Measurements from ENCODE around the gene CHST11. TPM values are rescaled to one million over a fixed set of nuclear protein-coding genes. Genes with fewer than 3 reads are reported as not detected.

CHST11 gene
- total and polyA plus RNA-seq, 2 donors from 2014 or later: 2.0 to 23.3 TPM

- Histone ChIP-seq H3K36me3 (ENCODE audit: control insufficient read depth in 2 of 3, insufficient read depth in 3 of 3, low read length in 3 of 3) (no peaks in the 10 kb centered on the region), H3K4me3 (ENCODE audit: low read length in 3 of 3) (no peak overlapping the region), H3K9me3 (ENCODE audit: control insufficient read depth in 2 of 3, insufficient read depth in 1 of 3, low read length in 3 of 3) (no peaks in the 10 kb centered on the region), H3K4me1 (ENCODE audit: control insufficient read depth in 2 of 3, insufficient read depth in 2 of 3, low read depth in 1 of 3, low read length in 3 of 3) (no peaks in the 10 kb centered on the region), H3K27me3 (ENCODE audit: control insufficient read depth, insufficient read depth, low read length) (no peaks in the 10 kb centered on the region), H3K27ac (ENCODE audit: low read depth in 2 of 2, low read length in 2 of 2) (no peak overlapping the region), H3K9ac (ENCODE audit: low read length in 3 of 3) (no peak overlapping the region)
- no peak for DNase-seq
- FAIRE-seq: no peak
- TF ChIP-seq CTCF (IDR thresholded peaks at IDR 0.05; ENCODE audit: borderline replicate concordance, extremely low read depth, insufficient read depth): no peak
- intact Hi-C loops (cut with DNase I): no loop called here
Observed at GRCh38 chr12:104708891-104709290, 252.1 kb downstream of the CHST11 start.

- TF ChIP-seq CTCF (IDR thresholded peaks at IDR 0.05; ENCODE audit: borderline replicate concordance, extremely low read depth, insufficient read depth): no peak
- no peak overlapping the region for H3K9ac ChIP-seq (ENCODE audit: low read length in 3 of 3)
- H3K27me3 ChIP-seq (ENCODE audit: control insufficient read depth, insufficient read depth, low read length): no peaks in the 10 kb centered on the region
- H3K9me3 ChIP-seq (ENCODE audit: control insufficient read depth in 2 of 3, insufficient read depth in 1 of 3, low read length in 3 of 3): no peaks in the 10 kb centered on the region
- no peaks in the 10 kb centered on the region for H3K4me1 ChIP-seq (ENCODE audit: control insufficient read depth in 2 of 3, insufficient read depth in 2 of 3, low read depth in 1 of 3, low read length in 3 of 3)
- no peaks in the 10 kb centered on the region for H3K36me3 ChIP-seq (ENCODE audit: control insufficient read depth in 2 of 3, insufficient read depth in 3 of 3, low read length in 3 of 3)
- DNase-seq (no peak), FAIRE-seq (no peak)
- H3K27ac ChIP-seq (ENCODE audit: low read depth in 2 of 2, low read length in 2 of 2): no peak overlapping the region
- no peak overlapping the region for H3K4me3 ChIP-seq (ENCODE audit: low read length in 3 of 3)
- intact Hi-C loops (cut with DNase I): no loop called here
Observed at GRCh38 chr12:104709692-104710435, 253.1 kb downstream of the CHST11 start.

- H3K4me1 ChIP-seq (ENCODE audit: control insufficient read depth in 2 of 3, insufficient read depth in 2 of 3, low read depth in 1 of 3, low read length in 3 of 3): no peaks in the 10 kb centered on the region
- H3K36me3 ChIP-seq (ENCODE audit: control insufficient read depth in 2 of 3, insufficient read depth in 3 of 3, low read length in 3 of 3): no peaks in the 10 kb centered on the region
- TF ChIP-seq CTCF (IDR thresholded peaks at IDR 0.05; ENCODE audit: borderline replicate concordance, extremely low read depth, insufficient read depth): no peak
- H3K9ac ChIP-seq (ENCODE audit: low read length in 3 of 3): no peak overlapping the region
- H3K9me3 ChIP-seq (ENCODE audit: control insufficient read depth in 2 of 3, insufficient read depth in 1 of 3, low read length in 3 of 3): no peaks in the 10 kb centered on the region
- H3K27ac ChIP-seq (ENCODE audit: low read depth in 2 of 2, low read length in 2 of 2): peak overlapping the region in 1 of 2 donors; percentile 14
- DNase-seq (peak in 1 of 5 donors; percentile 49), FAIRE-seq (no peak)
- no peak overlapping the region for H3K4me3 ChIP-seq (ENCODE audit: low read length in 3 of 3)
- H3K27me3 ChIP-seq (ENCODE audit: control insufficient read depth, insufficient read depth, low read length): no peaks in the 10 kb centered on the region
- intact Hi-C loops (cut with DNase I): no loop called here
Observed at GRCh38 chr12:104710940-104711689, 254.4 kb downstream of the CHST11 start.
